HCT116 (cell line): ENCODE data around the gene FAM171A1. TPM values are rescaled to one million over a fixed set of nuclear protein-coding genes. Genes with fewer than 3 reads are reported as not detected.

Experiments used
- ATAC-seq: fragments of 200-7000 bp; cut with Tn5 transposase; 2 replicates; pipeline ENCODE4 v1.9.1; 2020; ENCODE audit warnings: mild to moderate bottlenecking, moderate library complexity
- BruUV-seq: library from RNA; stranded (reverse); fragments of 400-500 nt; replicated peaks from 2 replicates; lab custom pipeline; 2021; lab: Mats Ljungman, UMichigan
- CTCF ChIA-PET: fragments of 300-600 bp; sonication (Branson Sonifier 250); formaldehyde crosslinking; loops from one replicate; lab custom pipeline; 2021; ENCODE audit warnings: antibody characterized with exemption; lab: Charles Lee
- POLR2A ChIA-PET: fragments of 300-600, 350-600 bp; sonication (Branson Sonifier 250); formaldehyde crosslinking; loops from one replicate; lab custom pipeline; 2021; ENCODE audit warnings: antibody characterized with exemption; lab: Charles Lee
- RAD21 ChIA-PET, 2 experiments: fragments of 300-600 bp; sonication (Branson Sonifier 250); formaldehyde crosslinking; loops; one replicate each; lab custom pipeline; 2023; ENCODE audit warnings: low total read pairs in 2 of 2; ENCODE audit not compliant: uncharacterized antibody in 2 of 2, unreplicated experiment in 2 of 2, low non-redundant PET in 1 of 2; lab: Charles Lee
- DNase-seq: peaks from one replicate; pipeline ENCODE4 v3.0.0-alpha.2; 2010; ENCODE audit warnings: low read depth, low spot score
- H2AFZ ChIP-seq: fragments of 200-600 bp; shearing (Covaris generic), sonication (generic); 2 replicates; pipeline ENCODE4 v1.6.1; 2017; ENCODE audit warnings: low read depth, mixed run types, mixed read lengths, antibody characterized with exemption, low read length; ENCODE audit not compliant: poor library complexity, severe bottlenecking
- H3K27ac ChIP-seq: 2 replicates; pipeline ENCODE4 v1.5.1; 2012; ENCODE audit warnings: low read depth, low read length
- H3K27me3 ChIP-seq: fragments of 200-600 bp; sonication (generic); 2 replicates; pipeline ENCODE4 v1.6.1; 2016; ENCODE audit warnings: mixed run types, low read length, mixed read lengths; ENCODE audit not compliant: insufficient read depth
- H3K36me3 ChIP-seq, 2 experiments: fragments of 200-500 bp in 1 of 2; fragments of 200-600 bp in 1 of 2; sonication (Bioruptor generic) in 1 of 2; sonication (generic) in 1 of 2; 2 replicates each; pipeline versions ENCODE4 v1.5.1 to v1.6.1; 2014 to 2016; ENCODE audit warnings: low read length in 2 of 2, inconsistent platforms in 1 of 2, mixed read lengths in 1 of 2, mixed run types in 1 of 2; ENCODE audit not compliant: insufficient read depth in 2 of 2, control insufficient read depth in 1 of 2
- H3K4me1 ChIP-seq, 2 experiments: fragments of 200-600 bp in 1 of 2; sonication (generic) in 1 of 2; 2 replicates each; pipeline versions ENCODE4 v1.5.1 to v1.6.1; 2012 to 2017; ENCODE audit warnings: low read length in 2 of 2, inconsistent platforms in 1 of 2, mild to moderate bottlenecking in 1 of 2, mixed read lengths in 1 of 2, mixed run types in 1 of 2, moderate library complexity in 1 of 2; ENCODE audit not compliant: insufficient read depth in 2 of 2, control insufficient read depth in 1 of 2
- H3K4me2 ChIP-seq: fragments of 200-600 bp; sonication (generic); 2 replicates; pipeline ENCODE4 v1.6.1; 2017; ENCODE audit warnings: mixed run types, low read length, mixed read lengths
- H3K4me3 ChIP-seq, 2 experiments: fragments of 200-600 bp in 1 of 2; sonication (generic) in 1 of 2; replicated peaks in 1 of 2; 2 replicates each; pipeline ENCODE4 v1.5.1; 2011 to 2016; ENCODE audit warnings: low read length in 2 of 2, control low read depth in 1 of 2, low read depth in 1 of 2, mild to moderate bottlenecking in 1 of 2, mixed read lengths in 1 of 2, mixed run types in 1 of 2
- H3K79me2 ChIP-seq: fragments of 200-600 bp; sonication (generic); 2 replicates; pipeline ENCODE4 v1.6.1; 2017; ENCODE audit warnings: mild to moderate bottlenecking, mixed run types, low read length, moderate library complexity, mixed read lengths; ENCODE audit not compliant: insufficient read depth
- H3K9ac ChIP-seq: fragments of 200-600 bp; sonication (generic); 2 replicates; pipeline ENCODE4 v1.6.1; 2016; ENCODE audit warnings: low read length, mixed read lengths
- H3K9me2 ChIP-seq: fragments of 200-600 bp; sonication (generic), shearing (Covaris generic); 2 replicates; pipeline ENCODE4 v1.6.1; 2017; ENCODE audit warnings: mixed run types, mild to moderate bottlenecking, moderate library complexity; ENCODE audit not compliant: insufficient read depth
- H3K9me3 ChIP-seq, 2 experiments: fragments of 200-500 bp in 1 of 2; fragments of 200-600 bp in 1 of 2; sonication (Bioruptor generic) in 1 of 2; sonication (generic) in 1 of 2; 2 replicates each; pipeline ENCODE4 v1.6.1; 2014 to 2017; ENCODE audit warnings: low read length in 2 of 2, mixed read lengths in 2 of 2, inconsistent platforms in 1 of 2, low read depth in 1 of 2, mild to moderate bottlenecking in 1 of 2, mixed run types in 1 of 2, moderate library complexity in 1 of 2; ENCODE audit not compliant: control insufficient read depth in 1 of 2, insufficient read depth in 1 of 2
- H4K20me1 ChIP-seq: fragments of 200-600 bp; sonication (generic), shearing (Covaris generic); 2 replicates; pipeline ENCODE4 v1.6.1; 2017; ENCODE audit warnings: mixed run types, mild to moderate bottlenecking, moderate library complexity; ENCODE audit not compliant: insufficient read depth
- EGR1 ChIP-seq: IDR thresholded peaks from 2 replicates; pipeline ENCODE4 v1.6.1; 2012; ENCODE audit warnings: low read depth
- EZH2 ChIP-seq: fragments of 200-600 bp; sonication (generic); IDR thresholded peaks from 2 replicates; pipeline ENCODE4 v1.6.1; 2017; ENCODE audit warnings: antibody characterized with exemption, mixed run types
- EZH2phosphoT487 ChIP-seq: fragments of 200-600 bp; IDR thresholded peaks from 2 replicates; pipeline ENCODE4 v1.6.1; 2018; ENCODE audit warnings: antibody characterized with exemption, borderline replicate concordance
- FOSL1 ChIP-seq: IDR thresholded peaks from 2 replicates; pipeline ENCODE4 v1.6.1; 2012; ENCODE audit warnings: low read depth
- SIN3A ChIP-seq: IDR thresholded peaks from 2 replicates; pipeline ENCODE4 v1.6.1; 2012; ENCODE audit warnings: low read depth
- SRF ChIP-seq: IDR thresholded peaks from 2 replicates; pipeline ENCODE4 v1.6.1; 2012; ENCODE audit warnings: low read depth
- ZFX ChIP-seq: fragments of 450-650 bp; IDR thresholded peaks from 2 replicates; pipeline ENCODE4 v1.6.1; 2017
- intact Hi-C: fragments of 100-400 bp; cut with micrococcal nuclease; formaldehyde crosslinking; loops from 2 replicates; pipeline ENCODE4 v1.10.0; 2022
- total RNA-seq: library from RNA; stranded (reverse); gene quantifications from one replicate; pipeline ENCODE4 v1.2.1, GENCODE V29; 2021; ENCODE audit not compliant: unreplicated experiment
- TF ChIP-seq, protein P1 (sequence below): IDR thresholded peaks from 2 replicates; pipeline ENCODE4 v1.6.1; 2012

The FAM171A1 gene
- total RNA-seq, 1 experiment from 2014 or later: 32.5 TPM

DNA sequence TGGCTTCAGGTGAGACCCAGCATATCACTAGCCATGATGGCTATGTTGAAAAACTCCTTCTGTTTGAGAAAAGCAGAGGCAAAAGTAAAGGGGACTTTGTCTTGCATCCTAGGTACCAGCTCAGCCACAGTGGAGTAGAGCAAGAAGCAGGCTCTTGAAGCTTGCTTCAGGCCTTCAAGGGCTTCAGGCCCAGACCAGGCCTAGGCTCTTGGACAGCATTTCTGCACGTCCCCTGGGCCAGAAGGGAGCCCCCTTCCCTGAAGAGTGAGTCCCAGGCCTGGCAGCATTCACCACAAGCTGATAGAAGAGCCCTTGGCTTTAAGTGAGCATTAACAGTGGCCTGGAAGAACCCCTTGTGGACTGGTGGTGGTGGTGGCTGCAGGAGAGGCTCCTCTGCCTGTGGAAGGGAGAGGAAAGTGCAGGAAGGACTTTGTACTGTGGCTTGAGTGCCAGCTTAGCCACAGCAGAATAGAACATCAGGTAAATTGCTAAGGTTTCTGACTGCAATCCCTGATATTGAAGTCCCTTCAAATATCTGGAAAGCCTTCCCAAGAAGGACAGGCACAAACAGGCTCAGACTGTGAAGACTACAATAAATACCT, 28.1 kb upstream of the FAM171A1 start:
- TF ChIP-seq EZH2phosphoT487: no peak
- no peak for TF ChIP-seq EGR1
- TF ChIP-seq EZH2: no peak
- TF ChIP-seq FOSL1: no peak
- no peak for TF ChIP-seq SRF
- no peak for TF ChIP-seq SIN3A
- TF ChIP-seq ZFX: no peak
- BruUV-seq: no TSS peak
- Histone ChIP-seq H3K36me3 (no peaks in the 10 kb centered on the region), H3K4me3 (no peak overlapping the region), H3K9me2 (no peaks in the 10 kb centered on the region), H3K4me1 (no peaks in the 10 kb centered on the region), H3K4me2 (no peak overlapping the region), H3K27ac (no peak overlapping the region), H3K27me3 (no peaks in the 10 kb centered on the region), H2AFZ (no peak overlapping the region), H4K20me1 (no peaks in the 10 kb centered on the region), H3K79me2 (no peaks in the 10 kb centered on the region), H3K9ac (no peak overlapping the region), H3K9me3 (no peaks in the 10 kb centered on the region)
- no peak for ATAC-seq
- DNase-seq: no peak
- POLR2A ChIA-PET: no interaction called here
- intact Hi-C loops: no loop called here
- CTCF ChIA-PET: no interaction called here
- RAD21 ChIA-PET: no interaction called here

DNA sequence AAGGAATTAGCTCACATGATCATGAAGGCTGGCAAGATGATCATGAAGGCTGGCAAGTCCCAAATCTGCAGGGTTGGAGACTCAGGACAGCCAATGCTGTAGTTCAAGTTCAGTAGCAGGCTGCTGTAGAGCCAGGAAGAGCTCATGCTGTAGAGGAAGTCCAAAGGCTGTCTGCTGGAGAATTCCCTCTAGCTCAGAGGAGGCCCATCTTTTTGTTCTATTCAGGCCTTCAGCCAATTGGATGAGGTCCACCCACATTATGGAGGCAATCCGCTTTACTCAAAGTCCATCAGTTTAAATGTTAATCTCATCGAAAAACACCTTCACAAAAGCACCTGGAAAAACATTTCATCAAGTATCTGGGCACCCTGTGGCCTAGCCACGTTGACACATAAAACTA, 24.8 kb upstream of the FAM171A1 start:
- H4K20me1 ChIP-seq: no peaks in the 10 kb centered on the region
- CTCF ChIA-PET: no interaction called here
- RAD21 ChIA-PET: no interaction called here
- H3K9me2 ChIP-seq: no peaks in the 10 kb centered on the region
- ATAC-seq (no peak), DNase-seq (no peak)
- no peak overlapping the region for H3K4me3 ChIP-seq
- H3K9ac ChIP-seq: no peak overlapping the region
- intact Hi-C loops: no loop called here
- H3K36me3 ChIP-seq: no peaks in the 10 kb centered on the region
- H3K79me2 ChIP-seq: no peaks in the 10 kb centered on the region
- no peaks in the 10 kb centered on the region for H3K27me3 ChIP-seq
- H3K27ac ChIP-seq: no peak overlapping the region
- no TSS peak for BruUV-seq
- no peak overlapping the region for H3K4me2 ChIP-seq
- TF ChIP-seq, protein P1, sequence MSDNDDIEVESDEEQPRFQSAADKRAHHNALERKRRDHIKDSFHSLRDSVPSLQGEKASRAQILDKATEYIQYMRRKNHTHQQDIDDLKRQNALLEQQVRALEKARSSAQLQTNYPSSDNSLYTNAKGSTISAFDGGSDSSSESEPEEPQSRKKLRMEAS: no peak
- POLR2A ChIA-PET: no interaction called here
- no peaks in the 10 kb centered on the region for H3K4me1 ChIP-seq
- H2AFZ ChIP-seq: no peak overlapping the region
- no peaks in the 10 kb centered on the region for H3K9me3 ChIP-seq
